ENCODE data around the gene ANKRD61.
"Not testable (repeated sequence)": the region's sequence is repeated elsewhere in the genome, so short reads cannot be mapped to it uniquely, and the experiment has no call there.

Gene ANKRD61

DNA sequence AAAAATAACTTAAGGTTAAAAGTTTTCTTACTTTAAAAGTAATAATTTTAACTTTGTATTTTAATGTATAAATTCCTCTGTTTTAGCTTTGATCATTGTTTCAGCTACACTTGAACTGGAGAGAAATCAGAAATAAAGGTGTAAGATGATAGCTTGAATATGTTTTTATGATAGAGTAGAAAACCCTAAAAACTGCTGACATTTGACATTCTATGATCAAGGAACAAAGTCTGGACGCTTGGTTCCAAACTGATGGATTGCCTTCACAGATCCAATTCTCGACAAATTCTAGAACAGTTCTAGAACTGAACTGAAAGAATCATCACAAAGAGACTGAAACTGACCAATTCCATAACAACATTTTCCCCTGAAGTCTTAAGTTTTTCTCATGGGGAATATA is at the start of gene ANKRD61:
TSS of gene ANKRD61 (plus strand) at position 389 of the 400 bp plus-strand sequence. CDS start at position 389, 0 bp downstream.
- DNase-seq (ENCODE audit: low read depth in 2 of 2): no peak

GRCh38 chr7:5987061-5987460 is 44.1 kb upstream of the ANKRD61 start:
- not testable (repeated sequence) for DNase-seq (ENCODE audit: low read depth in 2 of 2)

GRCh38 chr7:5997210-5997808 is 33.9 kb upstream of the ANKRD61 start:
- DNase-seq (ENCODE audit: low read depth in 2 of 2): no peak

GRCh38 chr7:6007386-6007785 is 23.8 kb upstream of the ANKRD61 start:
- no peak for DNase-seq (ENCODE audit: low read depth in 2 of 2)

GRCh38 chr7:6007835-6008590 is 23.2 kb upstream of the ANKRD61 start:
- DNase-seq (ENCODE audit: low read depth in 2 of 2): not testable (repeated sequence)

GRCh38 chr7:6008668-6009611 is 22.2 kb upstream of the ANKRD61 start, which contains the start of the genes AIMP2 and PMS2:
TSS of gene AIMP2 (plus strand) at chr7:6009272. CDS start at chr7:6009364, 92 bp downstream.
TSS of gene PMS2 (minus strand) at chr7:6009049. CDS start at chr7:6009019, 30 bp downstream.
- DNase-seq (ENCODE audit: low read depth in 2 of 2): peak; percentile 96

DNA sequence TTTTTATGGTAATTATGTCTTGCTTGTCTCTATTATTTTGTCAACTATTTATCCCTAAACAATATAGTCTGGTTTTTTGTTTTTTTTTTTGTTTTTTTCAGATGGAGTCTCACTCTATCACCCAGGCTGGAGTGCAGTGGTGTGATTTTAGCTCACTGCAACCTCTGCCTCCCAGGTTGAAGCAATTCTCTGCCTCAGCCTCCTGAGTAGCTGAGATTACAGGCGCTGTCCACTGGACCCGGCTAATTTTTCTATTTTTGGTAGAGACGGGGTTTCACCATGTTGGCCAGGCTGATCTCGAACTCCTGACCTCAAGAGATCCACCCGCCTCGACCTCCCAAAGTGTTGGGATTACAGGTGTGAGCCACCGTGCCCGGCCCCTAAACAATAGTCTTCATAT is 20.8 kb upstream of the ANKRD61 start:
- DNase-seq (ENCODE audit: low read depth in 2 of 2): not testable (repeated sequence)

GRCh38 chr7:6011541-6011940 is 19.6 kb upstream of the ANKRD61 start:
- DNase-seq (ENCODE audit: low read depth in 2 of 2): no peak

DNA sequence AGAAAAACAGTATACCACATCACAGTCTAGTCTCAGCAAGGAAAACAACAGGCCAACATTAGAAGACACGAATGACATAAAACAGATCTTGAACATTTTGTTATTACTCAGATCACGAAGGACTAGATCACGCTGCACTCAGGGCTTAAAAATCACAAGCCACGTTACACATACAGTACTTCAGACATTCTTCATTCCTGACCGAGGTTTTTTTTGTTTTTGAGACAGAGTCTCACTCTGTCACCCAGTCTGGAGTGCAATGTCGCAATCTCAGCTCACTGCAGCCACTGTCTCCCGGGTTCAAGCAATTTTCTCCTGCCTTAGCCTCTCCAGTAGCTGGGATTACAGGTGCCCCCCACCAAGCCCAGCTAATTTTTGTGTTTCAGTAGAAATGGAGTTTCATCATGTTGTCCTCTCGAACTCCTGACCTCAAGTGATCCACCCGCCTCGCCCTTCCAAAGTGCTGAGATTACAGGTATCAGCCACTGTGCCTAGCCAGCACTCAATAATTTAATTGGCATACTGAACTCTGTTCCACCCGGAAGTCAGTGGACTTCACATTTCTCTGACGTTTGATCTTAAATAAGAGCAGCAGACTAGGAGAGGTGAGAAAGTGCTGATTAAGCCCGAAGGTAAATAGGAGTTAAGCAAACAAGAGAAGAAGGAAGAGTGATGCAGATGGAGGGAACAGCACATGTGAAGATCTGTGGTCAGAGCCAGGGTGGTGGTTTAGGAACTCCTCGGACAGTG is 18.6 kb upstream of the ANKRD61 start:
- no peak for DNase-seq (ENCODE audit: low read depth in 2 of 2)

DNA sequence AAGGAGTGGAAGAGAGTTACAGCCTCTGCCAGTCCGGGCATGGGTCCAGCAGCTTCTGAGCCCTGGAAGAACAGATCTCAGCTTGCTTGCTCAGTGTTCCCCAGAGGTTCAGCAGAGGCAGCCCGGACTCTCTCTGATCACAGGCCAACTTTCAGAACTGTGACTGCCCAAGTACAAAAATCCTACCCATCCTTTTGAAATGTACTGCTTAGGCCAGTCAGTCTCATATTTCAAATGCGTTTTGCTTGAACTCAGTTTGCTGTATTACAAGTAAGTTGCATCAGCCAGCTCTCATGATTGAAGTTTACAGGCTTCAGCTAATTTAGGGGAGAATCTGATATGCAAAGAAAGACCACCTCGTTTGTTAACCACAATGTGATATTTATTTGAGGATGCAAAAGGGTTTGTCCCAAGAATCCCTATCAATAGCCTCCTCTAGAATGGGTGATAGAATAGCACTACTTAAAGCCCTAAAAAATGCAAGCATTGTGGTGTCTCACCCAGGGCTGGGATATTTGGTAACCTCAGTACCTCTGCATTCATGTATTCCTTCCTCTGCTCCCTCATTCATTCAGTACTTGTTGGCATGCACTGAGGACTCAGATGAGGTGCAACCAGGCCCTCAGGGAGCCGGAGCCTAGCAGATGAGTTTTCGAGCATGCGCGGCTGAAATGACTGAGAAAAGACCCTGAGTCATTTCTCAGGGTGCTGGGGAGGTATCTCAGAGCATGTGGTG is 15.1 kb upstream of the ANKRD61 start:
- no peak for DNase-seq (ENCODE audit: low read depth in 2 of 2)

- no peak for DNase-seq (ENCODE audit: low read depth in 2 of 2)
These were observed 14.6 kb upstream of the ANKRD61 start for GRCh38 chr7:6016653-6016966.

GRCh38 chr7:6020371-6021286 is 10.5 kb upstream of the ANKRD61 start:
- no peak for DNase-seq (ENCODE audit: low read depth in 2 of 2)

DNA sequence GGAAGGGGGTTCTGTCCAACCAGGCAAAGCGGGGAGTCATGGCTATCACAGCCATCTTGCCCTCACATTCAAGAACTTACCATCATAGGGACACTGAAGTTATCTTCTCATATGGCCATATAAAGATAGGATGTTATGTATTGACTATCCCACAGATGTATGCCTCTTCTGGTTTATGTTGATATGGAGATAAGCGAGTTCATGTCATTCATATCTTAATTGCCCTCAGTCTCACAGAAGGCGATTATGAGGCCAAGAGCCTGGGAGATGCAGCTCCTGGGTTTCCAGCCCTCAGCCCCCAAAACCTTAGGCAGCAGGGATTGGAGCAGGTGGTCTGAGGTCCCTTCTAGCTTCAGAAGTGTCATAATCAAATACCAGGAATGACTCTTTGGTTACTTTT is 8.5 kb upstream of the ANKRD61 start:
- no peak for DNase-seq (ENCODE audit: low read depth in 2 of 2)

DNA sequence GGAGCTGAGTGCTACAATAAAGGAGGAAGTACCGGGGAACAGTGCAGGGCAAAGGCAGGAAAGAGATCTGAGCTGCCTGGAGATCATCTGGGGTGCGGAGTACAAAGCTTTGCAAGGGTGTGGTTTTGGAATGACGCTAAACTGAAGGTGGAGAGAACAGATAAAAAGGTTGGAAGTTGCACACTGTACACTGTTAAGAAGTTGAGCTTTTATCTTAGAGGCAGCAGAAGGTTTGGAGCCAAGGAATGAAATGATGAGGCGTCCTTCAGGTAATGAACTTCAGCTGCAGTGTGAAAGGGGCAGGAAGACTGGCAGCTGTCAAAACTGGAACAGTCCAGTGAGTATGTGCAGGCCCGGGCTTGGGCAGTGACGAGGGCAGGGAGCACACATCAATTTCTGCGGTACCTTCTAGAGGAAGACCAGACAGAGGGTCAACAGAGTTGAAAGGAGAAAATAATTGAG is 7.2 kb upstream of the ANKRD61 start:
- DNase-seq (ENCODE audit: low read depth in 2 of 2): no peak

DNA sequence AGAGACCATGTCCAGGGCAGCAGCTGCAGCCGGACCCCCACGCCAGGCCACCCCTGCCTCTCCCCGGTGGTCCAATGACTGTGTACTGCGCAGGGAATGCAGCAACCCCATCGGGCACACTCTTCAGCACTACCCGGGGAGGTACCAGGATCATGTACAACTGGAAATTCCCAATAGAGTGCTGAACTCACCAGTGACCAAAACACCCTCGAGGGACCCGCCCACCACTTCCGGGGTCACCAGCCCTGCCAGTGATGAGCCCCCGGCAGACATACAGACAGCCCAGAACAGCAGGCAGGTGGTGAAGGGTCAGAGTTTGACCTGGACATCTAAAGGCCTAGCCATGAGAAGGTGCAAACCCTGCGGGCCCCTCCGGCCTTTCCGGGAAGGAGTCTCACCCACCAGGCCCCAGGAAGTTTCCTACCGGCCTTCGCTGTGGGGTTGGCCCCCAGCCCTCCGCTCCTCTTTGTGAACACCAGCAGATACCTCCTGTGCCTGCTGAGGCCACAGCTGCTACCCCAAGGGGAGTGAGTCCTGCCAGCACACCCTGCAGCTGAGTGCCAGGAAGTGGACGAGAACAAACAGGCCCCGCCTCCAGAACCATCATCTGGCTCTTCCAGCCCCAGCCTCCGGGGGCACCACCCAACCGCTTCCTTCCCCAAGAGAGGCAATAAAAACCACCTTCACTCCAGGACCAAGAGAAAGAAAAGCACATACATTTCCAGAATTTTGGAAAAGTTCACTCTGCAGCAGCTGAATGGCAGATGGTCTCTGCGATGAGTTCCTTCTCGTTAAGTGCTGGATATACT is 5.0 kb upstream of the ANKRD61 start:
- DNase-seq (ENCODE audit: low read depth in 2 of 2): peak; percentile 40 to 53

GRCh38 chr7:6026820-6027311 is 4.3 kb upstream of the ANKRD61 start:
- no peak for DNase-seq (ENCODE audit: low read depth in 2 of 2)

- DNase-seq (ENCODE audit: low read depth in 2 of 2): no peak
These were observed 3.3 kb upstream of the ANKRD61 start for GRCh38 chr7:6027806-6028365.

- no peak for DNase-seq (ENCODE audit: low read depth in 2 of 2)
These were observed 2.6 kb upstream of the ANKRD61 start for GRCh38 chr7:6028563-6028962.
